ENCODE data around the gene OR4C46.
"Not testable (repeated sequence)": the region's sequence is repeated elsewhere in the genome, so short reads cannot be mapped to it uniquely, and the experiment has no call there.

Gene OR4C46

GRCh38 chr11:54603898-54604297 is at the start of gene OR4C46:
TSS of gene OR4C46 (minus strand) at chr11:54603998. CDS start at chr11:54603998, 0 bp downstream.
- no peak for DNase-seq

- not testable (repeated sequence) for DNase-seq
Measured at GRCh38 chr11:54645606-54646005, 41.8 kb upstream of the OR4C46 start.

GRCh38 chr11:54561439-54561838 is 42.4 kb downstream of the OR4C46 start:
- not testable (repeated sequence) for DNase-seq

- DNase-seq = peak in 1 of 2 experiments; percentile 0
Measured at GRCh38 chr11:54558919-54559318, 44.9 kb downstream of the OR4C46 start.

- DNase-seq = no peak
Measured at GRCh38 chr11:54558407-54558806, 45.4 kb downstream of the OR4C46 start.

All from AML-193 (cell line).